Colonic mucosa (tissue), 4 donors: ENCODE data around the gene TRIM33. TPM values are rescaled to one million over a fixed set of nuclear protein-coding genes. Genes with fewer than 3 reads are reported as not detected.
"Not testable (repeated sequence)": the region's sequence is repeated elsewhere in the genome, so short reads cannot be mapped to it uniquely, and the experiment has no call there.

Experiments
- DNase-seq: peaks from one replicate; pipeline ENCODE4 v3.0.0-alpha.2; 2020
- H3K27ac ChIP-seq: fragments of 200-600 bp; one replicate; pipeline ENCODE4 v1.8.0; 2021
- H3K27me3 ChIP-seq: fragments of 200-600 bp; one replicate; pipeline ENCODE4 v1.8.0; 2021
- H3K36me3 ChIP-seq: fragments of 200-600 bp; one replicate; pipeline ENCODE4 v1.8.0; 2021
- H3K4me1 ChIP-seq: fragments of 200-600 bp; one replicate; pipeline ENCODE4 v1.8.0; 2021; ENCODE audit warnings: mild to moderate bottlenecking
- H3K4me3 ChIP-seq: fragments of 200-600 bp; one replicate; pipeline ENCODE4 v1.8.0; 2021
- H3K9ac ChIP-seq, 2 donors: one replicate each; pipeline ENCODE4 v1.7.0; 2013; ENCODE audit warnings: control low read depth in 2 of 2, low read depth in 2 of 2, low read length in 2 of 2
- H3K9me3 ChIP-seq: fragments of 200-600 bp; one replicate; pipeline ENCODE4 v1.8.0; 2021
- intact Hi-C: fragments of 100-400 bp; cut with DNase I; formaldehyde crosslinking; loops from one replicate; pipeline ENCODE4 v1.14.1; 2022
- total RNA-seq, 2 donors: library from RNA; stranded (reverse); fragmentation: NEBNext Ultra II Directional in 1 of 2; extraction: Animal tissue kit (Norgen Biotek cat#: 25700) in 1 of 2; gene quantifications; one replicate each; pipeline ENCODE4 v1.2.1, GENCODE V29; 2021
- TF ChIP-seq, protein P1 (sequence below): fragments of 200-600 bp; IDR thresholded peaks from one replicate; pipeline ENCODE4 v1.8.0; 2022; ENCODE audit warnings: antibody characterized with exemption, mild to moderate bottlenecking
- donor health status: healthy.
- donor health status: DM: no; HTN: no; CAD: no.
- donor health status: DM: no; HTN: no; CAD: no.

TRIM33 gene
- total RNA-seq, 2 donors from 2014 or later = 26.7 to 29.2 TPM

DNA sequence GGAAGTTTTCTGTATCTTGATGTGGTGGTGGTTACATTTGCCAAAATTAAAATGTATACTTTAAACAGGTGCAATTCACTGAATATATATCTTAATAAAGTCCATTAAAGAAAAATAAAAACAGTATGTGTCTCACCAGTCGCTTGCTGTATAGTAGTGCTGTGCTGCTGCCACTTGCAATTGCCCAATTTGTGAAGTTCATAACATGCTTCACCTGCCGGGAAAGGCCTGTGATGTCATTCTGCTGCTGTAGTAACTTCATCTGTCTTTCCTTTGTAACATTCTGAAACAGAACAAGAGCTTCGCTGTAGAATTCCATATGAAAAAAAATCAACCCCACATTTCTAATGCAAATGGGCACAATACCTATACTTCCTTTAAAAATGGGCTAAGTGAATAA lies 83.4 kb downstream of the TRIM33 start:
- DNase-seq = no peak
- Histone ChIP-seq H3K9ac (no peak overlapping the region), H3K36me3 (peaks cover 5% of the 10 kb centered on the region), H3K4me3 (no peak overlapping the region), H3K9me3 (no peaks in the 10 kb centered on the region), H3K4me1 (no peaks in the 10 kb centered on the region), H3K27me3 (no peaks in the 10 kb centered on the region), H3K27ac (no peak overlapping the region)
- TF ChIP-seq, protein P1, sequence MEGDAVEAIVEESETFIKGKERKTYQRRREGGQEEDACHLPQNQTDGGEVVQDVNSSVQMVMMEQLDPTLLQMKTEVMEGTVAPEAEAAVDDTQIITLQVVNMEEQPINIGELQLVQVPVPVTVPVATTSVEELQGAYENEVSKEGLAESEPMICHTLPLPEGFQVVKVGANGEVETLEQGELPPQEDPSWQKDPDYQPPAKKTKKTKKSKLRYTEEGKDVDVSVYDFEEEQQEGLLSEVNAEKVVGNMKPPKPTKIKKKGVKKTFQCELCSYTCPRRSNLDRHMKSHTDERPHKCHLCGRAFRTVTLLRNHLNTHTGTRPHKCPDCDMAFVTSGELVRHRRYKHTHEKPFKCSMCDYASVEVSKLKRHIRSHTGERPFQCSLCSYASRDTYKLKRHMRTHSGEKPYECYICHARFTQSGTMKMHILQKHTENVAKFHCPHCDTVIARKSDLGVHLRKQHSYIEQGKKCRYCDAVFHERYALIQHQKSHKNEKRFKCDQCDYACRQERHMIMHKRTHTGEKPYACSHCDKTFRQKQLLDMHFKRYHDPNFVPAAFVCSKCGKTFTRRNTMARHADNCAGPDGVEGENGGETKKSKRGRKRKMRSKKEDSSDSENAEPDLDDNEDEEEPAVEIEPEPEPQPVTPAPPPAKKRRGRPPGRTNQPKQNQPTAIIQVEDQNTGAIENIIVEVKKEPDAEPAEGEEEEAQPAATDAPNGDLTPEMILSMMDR = no peak
- intact Hi-C loops = loop anchor here (5.0 kb wide), 1 partner anchor 80 kb away; no protein-coding TSS in a partner anchor

DNA sequence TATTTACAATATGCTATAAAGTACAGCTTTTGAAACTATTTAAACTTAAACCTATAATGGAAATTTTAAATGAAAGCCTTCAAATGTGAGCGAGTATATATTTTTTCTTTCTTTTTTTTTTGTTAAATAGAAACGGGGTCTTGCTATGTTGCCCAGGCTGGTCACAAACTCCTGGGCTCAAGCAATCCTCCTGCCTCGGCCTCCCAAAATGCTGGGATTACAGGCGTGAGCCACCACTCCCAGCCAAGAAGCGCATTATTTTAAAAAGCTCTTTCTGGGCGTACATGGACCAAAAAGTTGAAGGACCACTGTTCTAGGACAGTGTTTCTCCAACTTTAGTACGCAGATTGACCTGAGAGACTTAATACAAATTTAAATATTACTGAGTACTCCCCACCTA lies 87.5 kb downstream of the TRIM33 start:
- Histone ChIP-seq H3K27me3 (no peaks in the 10 kb centered on the region), H3K4me1 (no peaks in the 10 kb centered on the region), H3K4me3 (no peak overlapping the region), H3K9ac (no peak overlapping the region), H3K36me3 (peaks cover 5% of the 10 kb centered on the region), H3K27ac (no peak overlapping the region), H3K9me3 (no peaks in the 10 kb centered on the region)
- TF ChIP-seq, protein P1 = no peak
- DNase-seq = no peak
- intact Hi-C loops = no loop called here

DNA sequence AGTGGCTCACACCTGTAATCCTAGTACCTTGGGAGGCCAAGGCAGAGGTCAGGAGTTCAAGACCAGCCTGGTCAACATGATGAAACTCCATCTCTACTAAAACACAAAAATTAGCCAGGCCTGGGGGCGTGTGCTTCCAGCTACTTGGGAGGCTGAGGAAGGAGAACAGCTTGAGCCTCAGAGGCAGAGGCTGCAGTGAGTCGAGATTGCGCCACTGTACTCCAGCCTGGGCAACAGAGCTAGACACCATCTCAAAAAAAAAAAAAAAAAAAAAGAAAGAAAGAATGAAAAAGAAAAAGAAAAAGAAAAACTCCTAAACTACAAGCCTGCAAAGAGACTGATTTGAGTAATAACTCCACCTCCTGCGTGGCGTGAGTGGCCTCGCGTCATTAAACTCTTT lies 92.1 kb downstream of the TRIM33 start:
- intact Hi-C loops, H3K27me3 ChIP-seq, DNase-seq, H3K9me3 ChIP-seq, H3K4me1 ChIP-seq, H3K27ac ChIP-seq, H3K4me3 ChIP-seq, H3K9ac ChIP-seq, H3K36me3 ChIP-seq: not testable (repeated sequence)

DNA sequence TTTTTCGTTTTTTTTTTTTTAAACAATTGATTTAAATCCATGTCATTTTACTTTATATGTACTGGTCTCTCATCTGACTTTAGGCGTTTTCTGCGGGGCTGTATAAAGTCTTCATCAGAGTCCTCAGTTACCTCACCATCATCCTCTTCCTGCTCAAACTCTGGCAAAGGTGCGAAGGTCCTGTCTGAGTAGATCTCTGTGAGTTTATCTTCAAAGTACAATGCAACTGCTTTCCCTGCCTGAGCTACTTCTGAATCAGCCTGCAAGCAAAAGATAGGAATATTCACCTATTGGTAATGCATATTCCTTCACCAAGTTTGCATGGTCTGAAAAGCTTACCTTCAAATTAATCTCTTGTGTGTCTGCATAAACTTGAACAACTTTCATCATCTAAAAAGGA lies 113.4 kb downstream of the TRIM33 start:
- H3K36me3 ChIP-seq = no peaks in the 10 kb centered on the region
- TF ChIP-seq, protein P1 = no peak
- no peak for DNase-seq

DNA sequence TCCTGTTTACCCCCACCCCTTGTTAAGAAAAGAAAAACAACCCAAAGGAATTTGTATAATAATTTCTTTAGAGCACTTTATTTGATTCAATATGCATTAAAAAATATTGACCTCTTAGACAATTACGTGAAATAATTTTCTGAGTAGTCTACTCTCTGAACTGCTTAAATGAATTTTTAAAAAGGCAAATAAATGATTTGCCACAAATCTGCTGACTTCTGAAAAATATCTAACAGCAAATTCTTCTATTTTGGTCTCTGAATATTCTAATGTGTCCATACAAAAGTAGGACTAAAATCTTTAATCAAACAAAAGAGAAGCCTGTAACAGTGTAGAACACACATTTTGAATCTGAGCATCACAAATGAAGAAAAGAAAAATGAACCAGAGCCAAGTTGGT lies 115.1 kb downstream of the TRIM33 start:
- Histone ChIP-seq H3K27ac (no peak overlapping the region), H3K36me3 (no peaks in the 10 kb centered on the region), H3K9me3 (no peaks in the 10 kb centered on the region), H3K4me3 (no peak overlapping the region), H3K4me1 (no peaks in the 10 kb centered on the region), H3K27me3 (no peaks in the 10 kb centered on the region), H3K9ac (no peak overlapping the region)
- DNase-seq = no peak
- TF ChIP-seq, protein P1 = no peak
- intact Hi-C loops = no loop called here

More for the DNA sequence above, 113.4 kb downstream of the TRIM33 start:
- Histone ChIP-seq H3K9me3 (no peaks in the 10 kb centered on the region), H3K4me1 (no peaks in the 10 kb centered on the region), H3K9ac (no peak overlapping the region), H3K27ac (no peak overlapping the region), H3K27me3 (no peaks in the 10 kb centered on the region), H3K4me3 (no peak overlapping the region)
- intact Hi-C loops = no loop called here

DNA sequence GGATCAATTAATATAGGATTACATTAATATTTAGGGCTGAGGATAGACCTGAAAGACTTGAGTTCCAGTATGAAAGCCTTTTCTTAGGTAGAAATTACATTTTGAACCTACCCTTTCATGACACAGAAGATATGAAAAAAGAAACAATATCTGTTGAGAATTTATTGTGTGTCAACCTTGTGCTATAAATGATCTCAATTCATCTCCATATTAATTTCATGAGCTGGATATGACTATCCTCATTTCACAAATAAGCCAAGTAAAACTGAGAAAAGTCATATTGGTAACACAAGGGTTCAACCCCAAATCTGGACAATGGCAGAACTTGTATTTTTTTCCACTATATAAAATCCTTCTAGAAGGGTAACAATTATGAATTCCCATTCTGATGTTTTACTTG lies 120.0 kb downstream of the TRIM33 start:
- no peak for DNase-seq
- no peak overlapping the region for H3K4me3 ChIP-seq
- H3K27ac ChIP-seq = no peak overlapping the region
- no peaks in the 10 kb centered on the region for H3K27me3 ChIP-seq
- intact Hi-C loops = no loop called here
- TF ChIP-seq, protein P1 = no peak
- H3K9ac ChIP-seq = no peak overlapping the region
- H3K4me1 ChIP-seq = no peaks in the 10 kb centered on the region
- no peaks in the 10 kb centered on the region for H3K36me3 ChIP-seq
- H3K9me3 ChIP-seq = no peaks in the 10 kb centered on the region
